Activated naive CD4-positive, alpha-beta T cell treated with anti-CD3 and anti-CD28 coated beads for 36 hours (primary cell): Measurements from ENCODE around the gene NGRN. TPM values are rescaled to one million over a fixed set of nuclear protein-coding genes. Genes with fewer than 3 reads are reported as not detected.
"Not testable (repeated sequence)": the region's sequence is repeated elsewhere in the genome, so short reads cannot be mapped to it uniquely, and the experiment has no call there.

Experiments used
- CTCF ChIA-PET: fragments of 350-600 bp; sonication (Branson Sonifier 250); formaldehyde crosslinking; loops from one replicate; lab custom pipeline; 2021; ENCODE audit warnings: antibody characterized with exemption; lab: Charles Lee
- DNase-seq: peaks from one replicate; pipeline ENCODE4 v3.0.0-alpha.2; 2020
- H3K27ac Mint-ChIP-seq: one replicate; pipeline ENCODE4 v1.8.0; 2021; ENCODE audit warnings: mild to moderate bottlenecking, mixed read lengths
- H3K27me3 Mint-ChIP-seq: one replicate; pipeline ENCODE4 v1.8.0; 2021; ENCODE audit warnings: low read depth, mixed read lengths
- H3K36me3 Mint-ChIP-seq: one replicate; pipeline ENCODE4 v1.8.0; 2021; ENCODE audit warnings: low read depth, mixed read lengths
- H3K4me1 Mint-ChIP-seq: one replicate; pipeline ENCODE4 v1.8.0; 2021; ENCODE audit warnings: low read depth, mixed read lengths
- H3K4me3 Mint-ChIP-seq: one replicate; pipeline ENCODE4 v1.8.0; 2021; ENCODE audit warnings: mild to moderate bottlenecking, moderate library complexity, mixed read lengths
- H3K9me3 Mint-ChIP-seq: one replicate; pipeline ENCODE4 v1.8.0; 2021; ENCODE audit warnings: mixed read lengths
- intact Hi-C: fragments of 100-400 bp; cut with micrococcal nuclease; formaldehyde crosslinking; loops from one replicate; pipeline ENCODE4 v1.15.1; 2023
- total RNA-seq, 2 experiments: library from RNA; stranded (reverse); gene quantifications; one replicate each; pipeline ENCODE4 v1.2.3, GENCODE V29; 2021

The NGRN gene
- total RNA-seq, 2 experiments from 2014 or later: 30.7 to 31.0 TPM

- DNase-seq, H3K27ac Mint-ChIP-seq, H3K9me3 Mint-ChIP-seq, intact Hi-C loops, H3K4me3 Mint-ChIP-seq, H3K36me3 Mint-ChIP-seq, H3K27me3 Mint-ChIP-seq: not testable (repeated sequence)
- H3K4me1 Mint-ChIP-seq: peaks cover 30% of the 10 kb centered on the region
- CTCF ChIA-PET: interaction anchor here (1.1 to 5.7 kb wide), 6 partner anchors 10 to 177 kb away, joined by 3 to 44 read pairs (median 10); no protein-coding TSS in a partner anchor
Measured at GRCh38 chr15:90305355-90305754, 39.9 kb downstream of the NGRN start.

- H3K27ac Mint-ChIP-seq: no peak overlapping the region
- no peaks in the 10 kb centered on the region for H3K36me3 Mint-ChIP-seq
- no peaks in the 10 kb centered on the region for H3K27me3 Mint-ChIP-seq
- DNase-seq: no peak
- H3K9me3 Mint-ChIP-seq: no peaks in the 10 kb centered on the region
- CTCF ChIA-PET: interaction anchor here (1.4 to 5.7 kb wide), 5 partner anchors 9 to 176 kb away, joined by 4 to 44 read pairs (median 16); no protein-coding TSS in a partner anchor
- intact Hi-C loops: no loop called here
- H3K4me1 Mint-ChIP-seq: peaks cover 30% of the 10 kb centered on the region
- no peak overlapping the region for H3K4me3 Mint-ChIP-seq
Measured at GRCh38 chr15:90305932-90306331, 40.5 kb downstream of the NGRN start.

DNA sequence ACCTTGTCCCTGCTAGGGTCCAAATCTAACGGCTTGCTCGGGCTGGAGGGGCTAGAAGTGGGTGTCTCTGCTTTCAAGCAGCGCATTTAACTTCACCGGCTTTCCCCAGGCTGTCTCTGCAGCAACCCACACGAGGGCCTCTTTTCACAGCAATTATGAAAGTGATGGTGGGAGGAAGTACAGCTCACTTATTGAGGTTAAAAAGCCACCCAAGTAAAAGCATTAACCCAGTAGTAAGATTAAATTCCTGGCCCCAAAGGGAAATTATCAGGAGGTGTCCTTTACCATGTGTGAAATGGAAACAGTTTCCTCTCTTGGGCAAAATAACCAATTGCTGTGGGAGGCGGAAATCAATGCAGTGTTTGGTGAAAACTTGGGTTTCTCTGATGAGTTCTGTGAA, 41.1 kb downstream of the NGRN start:
- Mint-ChIP-seq H3K27me3 (no peaks in the 10 kb centered on the region), H3K36me3 (no peaks in the 10 kb centered on the region), H3K4me1 (peaks cover 29% of the 10 kb centered on the region), H3K9me3 (no peaks in the 10 kb centered on the region), H3K27ac (no peak overlapping the region), H3K4me3 (no peak overlapping the region)
- intact Hi-C loops: no loop called here
- DNase-seq: peak; percentile 68
- CTCF ChIA-PET: interaction anchor here (1.0 to 5.7 kb wide), 7 partner anchors 9 to 627 kb away, joined by 3 to 44 read pairs (median 5); no protein-coding TSS in a partner anchor

DNA sequence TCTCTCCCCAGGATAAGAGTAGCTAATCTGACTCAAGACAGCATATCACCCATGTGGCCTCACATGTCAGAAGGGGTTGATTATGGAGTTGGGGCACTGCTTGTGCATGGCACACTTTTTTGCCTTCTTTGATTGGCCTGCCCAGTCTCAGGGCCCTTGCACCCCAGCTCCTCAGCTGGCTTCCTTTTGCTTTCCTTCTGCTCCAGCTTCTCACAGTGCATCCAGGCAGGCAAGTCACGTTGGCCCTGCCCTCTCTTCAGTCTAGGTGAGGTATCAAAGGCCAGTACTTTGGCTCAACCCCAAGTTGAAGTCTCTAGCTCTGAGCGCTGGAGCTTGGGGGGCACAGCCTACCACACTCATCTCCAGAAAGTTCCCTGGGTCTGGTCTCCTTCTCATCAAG, 42.2 kb downstream of the NGRN start:
- Mint-ChIP-seq H3K4me3 (no peak overlapping the region), H3K9me3 (no peaks in the 10 kb centered on the region), H3K36me3 (no peaks in the 10 kb centered on the region), H3K4me1 (peaks cover 32% of the 10 kb centered on the region), H3K27me3 (no peaks in the 10 kb centered on the region), H3K27ac (no peak overlapping the region)
- CTCF ChIA-PET: interaction anchor here (0.6 to 5.7 kb wide), 7 partner anchors 12 to 626 kb away, joined by 3 to 44 read pairs (median 5); no protein-coding TSS in a partner anchor
- DNase-seq: no peak
- intact Hi-C loops: no loop called here

GRCh38 chr15:90309020-90309419, 43.5 kb downstream of the NGRN start:
- H3K4me3 Mint-ChIP-seq: no peak overlapping the region
- no peak overlapping the region for H3K27ac Mint-ChIP-seq
- no peaks in the 10 kb centered on the region for H3K36me3 Mint-ChIP-seq
- no peak for DNase-seq
- no peaks in the 10 kb centered on the region for H3K9me3 Mint-ChIP-seq
- CTCF ChIA-PET: interaction anchor here (0.6 to 4.7 kb wide), 4 partner anchors 8 to 374 kb away, joined by 3 to 22 read pairs (median 4); no protein-coding TSS in a partner anchor
- intact Hi-C loops: no loop called here
- no peaks in the 10 kb centered on the region for H3K27me3 Mint-ChIP-seq
- peaks cover 25% of the 10 kb centered on the region for H3K4me1 Mint-ChIP-seq

DNA sequence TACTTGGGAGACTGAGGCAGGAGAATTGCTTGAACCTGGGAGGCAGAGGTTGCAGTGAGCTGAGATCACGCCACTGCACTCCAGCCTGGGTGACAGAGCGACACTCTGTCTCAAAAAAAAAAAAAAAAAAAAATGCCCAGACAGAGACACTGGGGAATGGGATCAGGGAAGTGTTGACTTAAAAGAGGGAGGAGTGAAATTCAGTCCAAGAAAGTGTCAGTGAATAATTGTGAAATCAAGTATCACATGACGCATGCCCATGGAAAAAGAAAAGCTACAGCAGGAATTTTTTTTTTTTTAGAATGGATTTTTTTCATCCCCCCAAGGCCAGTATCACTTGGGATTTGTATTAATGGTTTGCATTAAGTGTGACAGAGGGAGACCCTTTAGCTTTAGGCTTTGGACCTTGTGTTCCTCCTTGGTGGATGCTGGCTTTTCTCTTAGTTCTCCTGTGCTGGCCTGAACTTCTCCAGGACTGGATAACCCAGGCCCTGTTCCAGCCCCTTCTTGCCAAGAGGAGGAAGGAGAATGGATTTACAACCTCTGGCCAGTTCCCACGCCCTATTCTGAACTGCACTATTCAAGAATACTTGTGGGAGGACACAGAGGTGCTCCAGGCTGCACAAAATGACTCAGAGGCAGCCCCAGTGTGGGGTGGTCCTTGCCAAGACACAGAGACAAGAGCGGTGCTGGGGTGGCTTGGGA, 50.0 kb downstream of the NGRN start:
- intact Hi-C loops: no loop called here
- CTCF ChIA-PET: interaction anchor here (0.6 to 1.7 kb wide), 4 partner anchors 9 to 407 kb away, joined by 3 to 6 read pairs (median 4); no protein-coding TSS in a partner anchor
- Mint-ChIP-seq H3K9me3 (no peaks in the 10 kb centered on the region), H3K36me3 (no peaks in the 10 kb centered on the region), H3K27ac (no peak overlapping the region), H3K4me3 (no peak overlapping the region), H3K4me1 (peaks cover 7% of the 10 kb centered on the region), H3K27me3 (no peaks in the 10 kb centered on the region)
- DNase-seq: no peak

GRCh38 chr15:90316139-90316538, 50.7 kb downstream of the NGRN start:
- H3K9me3 Mint-ChIP-seq: no peaks in the 10 kb centered on the region
- no peak overlapping the region for H3K4me3 Mint-ChIP-seq
- no peaks in the 10 kb centered on the region for H3K27me3 Mint-ChIP-seq
- intact Hi-C loops: no loop called here
- H3K27ac Mint-ChIP-seq: no peak overlapping the region
- peaks cover 7% of the 10 kb centered on the region for H3K4me1 Mint-ChIP-seq
- H3K36me3 Mint-ChIP-seq: no peaks in the 10 kb centered on the region
- no peak for DNase-seq
- CTCF ChIA-PET: interaction anchor here (0.6 to 1.7 kb wide), 4 partner anchors 25 to 407 kb away, joined by 3 to 6 read pairs (median 3); no protein-coding TSS in a partner anchor

DNA sequence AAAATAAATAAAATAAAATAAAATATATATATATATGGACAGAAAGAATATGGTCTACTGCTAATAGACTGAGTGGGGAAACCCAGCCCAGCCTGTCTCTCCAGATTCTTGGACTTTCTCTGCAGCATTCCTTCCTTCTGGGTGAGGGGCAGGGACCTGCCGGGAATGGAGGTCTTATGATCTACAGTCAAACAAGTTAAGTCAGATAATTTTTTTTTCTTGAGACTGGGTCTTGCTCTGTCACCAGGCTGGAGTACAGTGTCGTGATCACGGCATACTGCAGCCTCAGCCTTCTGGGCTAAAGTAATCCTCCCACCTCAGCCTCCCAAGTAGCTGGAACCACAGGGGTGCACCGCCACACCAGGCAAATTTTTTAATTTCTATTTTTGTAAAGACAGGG, 53.1 kb downstream of the NGRN start:
- CTCF ChIA-PET: interaction anchor here (0.6 to 4.6 kb wide), 13 partner anchors 8 to 737 kb away, joined by 3 to 82 read pairs (median 7); no protein-coding TSS in a partner anchor
- H3K9me3 Mint-ChIP-seq: no peaks in the 10 kb centered on the region
- peaks cover 4% of the 10 kb centered on the region for H3K4me1 Mint-ChIP-seq
- H3K27ac Mint-ChIP-seq: no peak overlapping the region
- intact Hi-C loops: no loop called here
- H3K4me3 Mint-ChIP-seq: no peak overlapping the region
- H3K27me3 Mint-ChIP-seq: no peaks in the 10 kb centered on the region
- no peaks in the 10 kb centered on the region for H3K36me3 Mint-ChIP-seq
- no peak for DNase-seq

- DNase-seq: peak; percentile 75
- H3K27ac Mint-ChIP-seq: no peak overlapping the region
- H3K27me3 Mint-ChIP-seq: no peaks in the 10 kb centered on the region
- CTCF ChIA-PET: interaction anchor here (0.6 to 4.6 kb wide), 65 partner anchors 9 to 952 kb away, joined by 3 to 82 read pairs (median 5); partner anchors contain the start of genes BLM, CIB1, HDDC3 and UNC45A
- intact Hi-C loops: loop anchor here (1.0 to 5.0 kb wide), 8 partner anchors 27 to 612 kb away; partner anchors contain the start of gene HDDC3
- H3K4me3 Mint-ChIP-seq: no peak overlapping the region
- peaks cover 4% of the 10 kb centered on the region for H3K4me1 Mint-ChIP-seq
- no peaks in the 10 kb centered on the region for H3K36me3 Mint-ChIP-seq
- no peaks in the 10 kb centered on the region for H3K9me3 Mint-ChIP-seq
Measured at GRCh38 chr15:90320062-90320884, 54.8 kb downstream of the NGRN start.

DNA sequence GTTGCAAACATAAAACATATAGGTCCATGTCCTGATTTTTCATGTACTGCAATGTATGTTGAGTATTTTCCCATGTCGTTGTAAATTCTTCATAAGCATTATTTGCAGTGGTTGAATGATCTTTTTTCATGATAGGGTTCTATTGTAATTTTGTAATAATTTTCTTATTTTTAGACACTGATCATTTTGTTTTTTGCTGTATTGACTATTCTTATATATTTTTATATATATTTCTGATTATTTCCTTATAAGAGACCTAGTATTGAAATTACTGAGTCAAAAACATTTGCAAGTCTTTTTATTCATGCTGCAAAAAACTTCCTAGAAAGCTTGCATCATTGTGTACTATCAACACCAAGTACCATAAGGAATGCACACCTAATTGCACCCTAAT, 55.4 kb downstream of the NGRN start:
- Mint-ChIP-seq H3K4me3 (no peak overlapping the region), H3K9me3 (no peaks in the 10 kb centered on the region), H3K4me1 (peaks cover 4% of the 10 kb centered on the region), H3K27ac (no peak overlapping the region), H3K36me3 (no peaks in the 10 kb centered on the region), H3K27me3 (no peaks in the 10 kb centered on the region)
- no peak for DNase-seq
- intact Hi-C loops: loop anchor here (1.0 to 5.0 kb wide), 8 partner anchors 28 to 611 kb away; partner anchors contain the start of gene HDDC3
- CTCF ChIA-PET: interaction anchor here (0.7 to 4.6 kb wide), 34 partner anchors 9 to 613 kb away, joined by 3 to 82 read pairs (median 7); partner anchors contain the start of genes BLM, HDDC3 and UNC45A
